SK-N-MC (cell line): ENCODE measurements around the gene ICE2.

Experiments used
- EZH2 ChIP-seq: fragments of 200-600 bp; sonication (generic); IDR thresholded peaks from one replicate; pipeline ENCODE4 v1.6.1; 2017; ENCODE audit warnings: antibody characterized with exemption
- FOXP2 ChIP-seq: optimal IDR thresholded peaks from 2 replicates; pipeline ENCODE3; 2011; ENCODE audit warnings: mild to moderate bottlenecking, moderate library complexity; ENCODE audit not compliant: insufficient read depth; ENCODE audit errors: extremely low read length, control extremely low read depth
- POLR2AphosphoS5 ChIP-seq: IDR thresholded peaks from 2 replicates; pipeline ENCODE4 v1.6.1; 2012; ENCODE audit warnings: mild to moderate bottlenecking, low read depth, low read length, borderline replicate concordance

- TF ChIP-seq EZH2, result no peak
- TF ChIP-seq POLR2AphosphoS5, result no peak
- no peak for TF ChIP-seq FOXP2
Observed at GRCh38 chr15:60519218-60519617, 40.3 kb upstream of the ICE2 start.
